ENCODE data around the gene GPC5.

GPC5 gene

DNA sequence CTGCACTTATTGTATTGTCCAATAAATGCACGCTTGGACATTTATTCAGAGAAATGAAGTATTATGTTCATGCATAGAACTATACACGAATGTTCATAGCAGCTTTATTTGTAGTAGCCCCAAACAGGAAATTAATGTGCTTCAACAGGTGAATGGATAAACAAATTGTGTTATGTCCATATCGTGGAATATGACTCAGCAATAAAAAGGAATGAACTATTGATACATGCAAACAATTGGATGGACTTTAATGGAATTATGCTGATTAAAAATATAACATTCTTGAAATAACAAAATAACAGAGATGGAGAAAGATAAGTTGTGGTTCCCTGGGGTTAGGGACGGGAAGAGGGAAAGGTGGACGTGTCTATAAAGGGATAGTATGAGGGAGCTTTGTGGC is 65.9 kb downstream of the GPC5 start:
- DNase-seq = no peak

DNA sequence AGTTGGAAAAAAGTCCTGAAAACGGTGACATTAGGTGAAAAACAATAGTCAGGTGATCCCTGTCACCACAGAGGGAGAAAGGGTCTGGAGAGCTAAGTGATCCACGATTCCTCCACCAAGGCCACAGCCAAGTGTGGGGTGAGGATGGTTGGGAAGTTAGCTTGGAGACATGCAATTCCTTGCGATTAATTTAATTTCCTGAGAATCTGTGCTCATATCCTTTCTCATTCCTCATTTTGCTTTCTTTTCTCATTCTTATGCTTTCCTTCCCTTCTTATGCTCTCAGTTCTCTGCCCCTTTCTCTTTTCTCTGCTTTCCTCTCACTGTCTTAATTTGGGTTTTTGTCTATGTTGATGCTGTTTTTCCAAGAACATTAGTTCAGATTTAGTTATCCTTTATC is 68.8 kb downstream of the GPC5 start:
- no peak for DNase-seq

DNA sequence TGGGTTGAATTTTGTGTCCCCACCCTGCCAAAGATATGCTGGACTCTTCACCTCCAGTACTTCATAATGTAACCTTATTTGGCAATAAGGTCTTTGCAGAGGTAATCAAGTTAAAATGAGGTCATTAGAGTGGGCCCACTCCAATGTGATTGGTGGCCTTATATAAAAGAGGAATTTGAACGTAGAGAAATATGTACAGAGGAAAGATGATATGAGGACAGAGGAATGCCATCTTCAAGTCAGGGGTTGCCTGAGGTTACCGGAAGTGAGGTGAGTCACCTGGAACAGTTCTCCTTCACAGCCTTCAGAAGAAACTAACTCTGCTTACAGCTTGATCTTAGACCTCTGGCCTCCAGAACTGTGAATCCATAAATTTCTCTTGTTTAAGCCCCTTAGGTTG is 69.9 kb downstream of the GPC5 start:
- DNase-seq = no peak

DNA sequence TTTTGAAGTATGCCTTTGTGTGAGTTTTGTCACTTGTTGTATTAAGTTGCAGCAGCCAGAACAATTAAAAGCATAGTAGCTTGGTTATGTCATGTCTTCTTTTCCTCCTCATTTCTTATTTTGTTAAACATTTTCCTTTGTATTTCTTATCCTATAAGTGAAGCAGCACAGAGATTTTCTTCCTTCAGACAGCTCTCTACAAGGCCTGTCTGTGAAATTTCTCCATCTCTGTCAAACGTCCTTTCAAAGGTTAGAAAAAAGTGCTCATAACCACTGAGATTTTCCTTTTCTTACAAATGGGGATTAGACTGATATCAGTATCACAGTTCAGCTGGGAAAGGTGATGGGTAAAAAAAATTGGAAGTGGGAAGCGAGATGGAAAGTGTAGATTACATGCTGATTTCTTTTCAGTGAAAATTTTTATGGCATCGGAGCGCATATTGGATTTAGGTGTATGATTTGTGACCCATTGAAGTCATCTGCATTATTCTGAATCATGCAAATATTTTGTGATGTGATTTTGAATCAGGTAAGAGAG is 71.7 kb downstream of the GPC5 start:
- no peak for DNase-seq

DNA sequence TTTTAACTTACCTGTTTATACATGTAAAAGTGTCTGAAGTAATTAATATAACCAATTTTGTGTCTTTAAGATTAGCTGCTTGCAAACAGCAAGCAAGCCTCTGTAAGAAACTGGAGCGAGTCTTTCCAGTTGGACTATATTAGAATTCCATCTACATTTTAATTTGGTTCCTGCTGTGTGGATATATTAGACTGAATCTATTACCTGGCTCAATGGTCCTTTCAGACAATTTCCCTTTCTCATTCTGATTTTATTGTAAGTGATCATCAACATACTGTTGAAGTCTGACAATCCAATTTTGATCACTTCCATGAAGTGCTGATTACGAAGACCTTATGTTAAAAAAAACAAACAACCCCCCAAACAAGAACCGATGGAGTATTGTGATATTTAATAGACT is 72.3 kb downstream of the GPC5 start:
- DNase-seq = no peak

DNA sequence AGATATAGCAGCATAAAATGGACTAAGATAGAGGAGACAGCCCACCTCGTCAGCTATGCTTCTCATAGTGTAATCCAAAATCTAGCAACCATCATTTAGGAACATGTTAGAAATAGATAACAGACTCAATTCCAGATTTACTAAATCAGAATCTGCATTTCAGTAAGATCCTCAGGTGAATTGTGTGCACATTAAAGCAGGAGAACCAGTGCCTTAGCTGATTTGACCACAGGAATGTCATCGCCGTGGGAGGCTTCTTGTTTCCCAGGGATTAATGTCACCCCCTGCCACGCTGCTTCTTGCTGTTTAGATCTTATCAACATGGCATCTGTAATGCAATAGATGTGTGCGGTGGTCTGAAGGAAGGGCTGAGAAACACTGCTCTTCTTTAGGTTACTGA is 84.0 kb downstream of the GPC5 start:
- no peak for DNase-seq

DNA sequence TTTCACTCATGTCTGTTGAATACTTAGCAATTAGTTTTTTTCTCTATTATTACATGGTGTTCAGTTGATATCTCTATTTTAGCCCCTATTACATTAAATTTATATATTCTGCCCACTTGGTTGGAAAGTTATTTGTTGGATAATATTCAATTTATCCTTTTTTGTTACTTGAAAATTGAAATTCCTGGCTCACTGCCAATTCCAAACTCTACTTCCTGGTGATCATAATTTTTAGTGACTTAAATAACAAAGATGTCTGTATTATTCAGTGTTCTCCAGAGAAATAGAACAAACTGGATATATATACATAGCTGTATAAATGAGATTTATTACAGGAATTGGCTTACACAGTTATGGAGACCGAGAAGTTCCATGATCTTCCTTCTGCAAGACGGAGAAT is 93.6 kb downstream of the GPC5 start:
- DNase-seq = no peak

DNA sequence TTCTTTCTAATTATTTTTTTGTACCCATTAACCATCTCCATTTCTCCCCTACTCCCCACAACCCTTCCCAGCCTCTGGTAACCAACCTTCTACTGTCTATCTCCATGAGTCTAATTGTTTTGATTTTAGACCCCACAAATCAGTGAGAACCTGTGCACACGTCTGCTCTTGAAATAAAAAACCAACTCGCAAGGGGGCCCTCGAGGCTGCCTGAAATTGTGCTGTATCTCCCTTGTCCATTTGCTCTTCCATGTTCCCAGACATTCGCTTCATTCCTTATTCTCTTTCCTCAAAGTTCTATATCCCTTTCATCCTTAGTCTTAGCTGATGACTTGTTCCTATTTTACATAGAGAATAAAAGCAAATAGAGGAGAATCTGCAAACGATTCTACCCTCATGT is 95.0 kb downstream of the GPC5 start:
- DNase-seq = no peak

DNA sequence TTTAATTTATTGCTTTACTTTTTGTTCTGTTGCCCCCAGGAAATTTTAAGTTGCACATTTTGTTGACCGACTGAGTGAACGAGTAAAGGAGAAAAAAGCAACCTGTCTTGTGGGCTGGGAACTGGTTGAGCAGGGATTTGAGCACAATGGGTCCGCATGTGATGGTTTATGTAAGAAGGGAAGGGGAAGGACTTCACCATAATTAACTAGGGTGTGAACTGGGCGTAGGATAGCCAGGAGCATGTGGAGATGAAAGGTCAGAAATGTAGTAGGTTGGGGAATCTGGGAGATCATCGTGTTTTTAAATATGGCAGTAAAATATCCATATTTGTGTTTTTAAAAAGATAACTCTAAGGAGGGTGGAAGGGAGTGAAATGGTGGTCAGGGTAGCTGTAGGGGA is 99.9 kb downstream of the GPC5 start:
- no peak for DNase-seq

DNA sequence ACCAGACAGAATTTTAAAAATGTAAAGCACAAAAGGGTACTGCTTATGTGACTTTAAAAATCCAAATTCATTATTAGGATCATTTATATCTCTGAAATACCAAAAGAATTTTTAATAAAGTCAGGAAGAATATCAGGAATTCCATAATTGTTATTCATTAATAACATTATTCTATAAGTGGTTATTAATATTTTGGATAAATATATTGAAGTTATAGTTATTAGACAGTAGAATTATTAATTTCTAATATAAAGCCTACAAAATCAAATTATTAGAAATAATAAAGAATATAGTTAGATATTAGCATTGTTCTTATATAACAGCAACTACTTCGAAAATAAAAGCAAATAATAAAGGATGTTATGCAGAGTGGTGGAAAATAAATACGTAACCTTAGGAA is 105.8 kb downstream of the GPC5 start:
- no peak for DNase-seq

DNA sequence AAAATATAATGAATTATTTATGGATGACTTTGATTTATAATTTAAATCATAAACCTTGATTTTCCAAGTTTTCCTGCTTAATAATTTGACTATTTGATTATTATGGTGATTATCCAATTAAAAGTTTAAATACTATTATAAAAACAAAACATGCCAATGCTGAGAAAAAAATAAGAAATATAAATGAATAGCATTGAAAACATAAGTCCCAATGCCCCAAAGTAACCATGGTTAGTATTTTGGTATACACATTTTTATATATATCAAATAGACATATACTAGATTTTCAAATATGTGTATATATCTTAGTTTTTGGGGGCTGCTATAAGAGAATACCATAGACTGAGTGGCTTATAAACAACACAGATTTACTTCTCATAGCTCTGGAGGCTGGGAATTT is 108.3 kb downstream of the GPC5 start:
- no peak for DNase-seq

DNA sequence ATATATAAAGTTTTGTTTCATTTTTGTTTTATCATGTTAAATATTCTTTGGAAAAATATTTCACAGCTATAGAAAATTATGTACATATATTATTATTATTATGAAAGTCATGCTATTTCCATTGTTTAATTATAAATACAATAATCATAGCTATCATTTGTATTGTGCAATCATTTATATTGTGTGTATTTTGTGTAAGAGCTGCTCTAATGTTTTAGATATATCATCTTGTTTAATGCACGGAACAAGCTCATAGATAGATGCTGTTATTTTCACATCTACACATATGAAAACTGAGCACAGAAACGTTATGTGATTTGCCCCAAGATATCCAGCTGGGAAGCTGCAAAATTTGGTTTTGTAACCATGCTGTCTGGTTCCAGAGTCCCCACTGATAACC is 111.6 kb downstream of the GPC5 start:
- DNase-seq = no peak

DNA sequence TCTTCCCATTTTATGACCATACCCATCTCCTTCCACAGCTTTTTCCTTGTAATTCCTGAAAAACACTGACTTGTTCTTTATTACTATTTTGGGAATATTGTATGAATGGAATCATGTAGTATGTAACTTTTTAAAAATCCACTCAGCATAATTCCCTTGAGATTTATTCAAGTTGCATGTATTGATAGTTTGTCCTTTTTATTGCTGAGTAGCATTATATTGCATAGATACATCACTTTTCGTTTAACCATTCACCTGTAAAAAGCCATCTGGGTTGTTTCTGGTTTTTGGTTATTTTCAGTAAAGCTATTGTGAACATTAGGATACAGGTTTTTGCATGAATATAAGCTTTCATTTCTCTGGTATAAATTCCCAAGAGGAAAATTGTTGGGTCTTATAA is 115.4 kb downstream of the GPC5 start:
- no peak for DNase-seq

DNA sequence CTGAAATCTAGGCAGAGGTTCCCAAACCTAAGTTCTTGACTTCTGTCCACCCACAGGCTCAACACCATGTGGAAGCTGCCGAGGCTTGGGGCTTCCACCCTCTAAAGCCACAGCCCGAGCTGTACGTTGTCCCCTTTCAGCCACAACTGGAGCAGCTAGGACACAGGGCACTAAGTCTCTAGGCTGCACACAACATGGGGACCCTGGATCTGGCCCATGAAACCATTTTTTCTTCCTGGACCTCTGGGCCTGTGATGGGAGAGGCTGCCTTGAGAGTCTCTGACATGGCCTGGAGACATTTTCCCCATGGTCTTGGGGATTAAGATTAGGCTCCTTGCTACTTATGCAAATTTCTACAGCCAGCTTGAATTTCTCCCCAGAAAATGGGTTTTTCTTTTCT is 118.4 kb downstream of the GPC5 start:
- no peak for DNase-seq

DNA sequence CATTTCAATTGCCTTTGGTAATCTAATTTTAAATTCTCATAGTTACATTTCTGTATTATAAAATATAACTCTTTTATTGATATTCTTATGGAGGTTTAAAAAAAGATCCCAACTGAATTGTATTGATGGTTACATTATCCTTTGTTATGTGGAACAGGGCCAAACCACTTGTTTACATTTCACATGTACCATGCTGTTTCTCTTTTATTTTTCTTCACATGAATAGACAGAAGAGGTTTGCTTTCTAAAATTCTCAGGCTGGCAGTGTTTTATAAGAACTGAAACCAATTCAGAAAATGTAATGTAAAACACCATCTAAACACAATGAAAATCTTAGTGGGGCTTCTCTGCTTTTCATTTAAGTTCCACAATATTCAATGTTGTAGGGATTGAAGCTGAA is 122.5 kb downstream of the GPC5 start:
- no peak for DNase-seq

DNA sequence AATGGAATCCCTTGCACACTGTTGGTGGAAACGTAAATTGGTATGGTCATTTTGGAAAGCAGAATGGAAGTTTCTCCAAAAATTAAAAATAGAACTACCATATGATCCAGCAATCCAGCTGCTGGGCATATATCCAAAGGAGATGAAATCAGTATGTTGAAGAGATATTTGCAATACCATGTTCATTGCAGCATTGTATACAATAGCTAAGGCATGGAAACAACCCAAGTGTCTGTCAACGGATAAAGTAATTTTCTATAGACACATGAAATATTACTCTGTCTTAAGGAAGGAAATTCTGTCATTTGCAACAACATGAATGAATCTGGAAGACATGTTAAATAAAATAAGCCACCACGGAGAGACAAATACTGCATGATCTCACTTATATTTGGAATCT is 124.7 kb downstream of the GPC5 start:
- no peak for DNase-seq

DNA sequence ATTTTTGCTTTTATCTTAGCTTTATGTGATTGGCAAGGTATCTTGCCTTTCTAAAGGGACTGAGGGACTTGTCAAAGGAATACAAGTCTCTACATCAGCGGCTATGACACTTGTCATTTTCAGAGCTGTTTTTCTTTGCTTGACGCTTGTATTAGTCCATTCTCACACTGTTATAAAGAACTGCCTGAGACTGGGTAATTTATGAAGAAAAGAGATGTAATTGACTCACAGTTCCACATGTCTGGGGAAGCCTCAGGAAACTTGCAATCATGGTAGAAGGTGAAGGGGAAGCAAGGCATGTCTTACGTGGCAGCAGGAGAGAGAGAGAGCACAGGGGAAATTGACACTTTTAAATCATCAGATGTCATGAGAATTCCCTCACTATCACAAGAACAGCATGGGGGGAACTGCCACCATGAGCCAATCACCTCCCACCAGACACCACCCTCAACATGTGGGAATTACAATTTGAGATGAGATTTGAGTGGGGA is 128.2 kb downstream of the GPC5 start:
- DNase-seq = no peak

DNA sequence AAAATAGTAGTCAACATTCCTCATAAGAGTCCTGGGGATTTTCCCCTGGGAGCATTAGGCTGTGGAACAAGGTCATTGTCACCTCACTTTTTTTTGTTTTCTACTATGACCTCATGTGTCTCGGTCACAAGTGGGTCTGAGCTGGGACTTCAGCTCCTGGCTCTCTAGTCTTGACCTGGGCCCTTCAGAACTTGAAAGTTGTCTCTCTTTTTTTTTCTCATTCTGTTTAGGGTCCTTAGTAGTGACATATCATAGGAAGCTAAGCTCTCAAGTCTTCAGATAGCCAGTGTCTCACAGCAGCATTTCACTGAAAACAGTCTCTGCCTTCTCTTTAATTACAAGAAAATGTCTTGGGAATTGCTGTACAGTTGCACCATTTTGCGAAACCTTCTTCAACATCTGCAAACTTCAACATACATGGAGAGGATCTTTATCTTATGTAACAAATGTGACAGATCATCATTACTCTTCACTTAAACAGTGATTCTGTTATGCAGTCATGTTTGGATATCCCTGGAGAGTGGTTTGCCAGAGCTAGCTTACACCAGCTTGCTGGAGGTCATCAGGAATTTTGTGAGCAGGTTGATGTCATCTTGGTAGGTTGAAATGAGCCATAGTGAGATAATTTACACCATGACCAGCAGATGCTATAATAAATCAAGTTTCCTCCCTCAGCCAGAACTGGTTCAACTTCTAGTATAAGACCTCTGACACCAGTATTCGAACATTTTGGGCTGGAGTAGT is 131.5 kb downstream of the GPC5 start:
- no peak for DNase-seq

DNA sequence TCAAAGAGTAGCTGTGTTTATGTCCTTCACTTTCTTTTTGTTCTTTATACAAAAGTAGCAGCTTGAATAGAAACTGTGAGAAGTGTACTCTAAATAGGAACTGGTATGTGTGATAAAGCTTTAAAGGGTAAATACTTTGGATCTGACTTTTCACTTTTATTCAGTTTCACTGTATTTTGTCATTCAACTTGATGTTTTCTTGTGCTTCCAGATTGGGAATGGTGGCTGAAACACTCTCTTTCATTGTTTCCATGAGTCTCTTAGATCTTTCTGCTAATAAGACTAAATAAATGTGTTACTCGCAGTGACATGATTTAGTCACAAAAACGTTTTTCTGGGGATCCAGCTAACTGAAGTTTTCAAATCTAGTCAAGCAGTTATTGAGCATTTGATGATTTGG is 133.2 kb downstream of the GPC5 start:
- no peak for DNase-seq

DNA sequence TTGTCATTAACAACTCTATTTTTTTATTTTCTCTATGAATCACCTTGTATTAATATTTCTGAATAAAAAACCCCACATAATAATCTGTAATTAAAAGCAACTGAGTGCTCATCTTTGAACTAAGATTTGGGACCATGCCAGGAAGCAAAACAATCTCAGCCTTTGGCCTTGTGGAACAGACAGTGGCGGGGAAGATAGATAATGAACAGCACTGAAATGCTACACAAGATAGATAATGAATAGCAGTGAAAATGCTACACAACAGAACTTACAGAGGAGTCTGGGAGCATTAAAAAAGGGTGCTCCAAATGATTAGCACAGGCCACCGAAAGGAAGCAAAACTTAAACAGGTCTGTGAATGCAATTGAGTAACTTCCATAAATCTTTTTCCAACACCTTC is 134.9 kb downstream of the GPC5 start:
- DNase-seq = no peak

DNA sequence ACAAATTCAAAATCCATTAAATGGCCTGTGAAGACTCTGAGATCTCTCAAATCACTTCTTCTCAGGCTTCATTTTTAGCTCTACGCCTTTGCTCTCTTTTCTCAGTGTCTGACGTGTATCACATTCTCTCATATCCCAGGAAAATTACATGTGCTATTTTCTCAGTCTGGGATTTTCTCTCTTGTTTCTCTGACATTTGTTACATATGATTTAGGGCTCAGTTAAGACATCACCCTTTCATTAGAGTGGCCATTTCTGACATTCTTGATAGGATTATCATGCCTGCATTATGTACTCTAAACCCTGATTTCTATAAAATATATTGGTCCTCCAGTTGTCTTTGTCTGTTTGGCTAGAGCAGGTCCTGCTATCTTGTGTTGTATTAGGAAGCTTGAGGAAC is 136.6 kb downstream of the GPC5 start:
- DNase-seq = no peak

DNA sequence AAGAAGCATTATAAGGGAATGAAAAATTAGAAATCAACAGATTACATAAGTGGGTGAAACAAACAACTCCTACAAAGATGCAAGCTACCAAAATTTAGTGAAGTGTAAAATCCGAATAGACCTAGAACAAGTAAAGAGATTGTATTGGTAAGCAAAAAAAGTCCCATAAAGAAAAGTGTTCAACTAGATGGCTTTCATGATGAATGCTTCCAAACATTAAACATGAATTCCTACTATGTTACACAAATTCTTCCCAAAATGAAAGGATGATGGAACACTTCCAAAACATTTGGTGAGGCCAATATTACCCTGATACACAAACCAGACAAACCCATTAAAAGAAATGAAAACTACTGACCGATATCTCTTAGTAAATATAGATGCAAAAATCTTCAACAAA is 139.0 kb downstream of the GPC5 start:
- DNase-seq = no peak

DNA sequence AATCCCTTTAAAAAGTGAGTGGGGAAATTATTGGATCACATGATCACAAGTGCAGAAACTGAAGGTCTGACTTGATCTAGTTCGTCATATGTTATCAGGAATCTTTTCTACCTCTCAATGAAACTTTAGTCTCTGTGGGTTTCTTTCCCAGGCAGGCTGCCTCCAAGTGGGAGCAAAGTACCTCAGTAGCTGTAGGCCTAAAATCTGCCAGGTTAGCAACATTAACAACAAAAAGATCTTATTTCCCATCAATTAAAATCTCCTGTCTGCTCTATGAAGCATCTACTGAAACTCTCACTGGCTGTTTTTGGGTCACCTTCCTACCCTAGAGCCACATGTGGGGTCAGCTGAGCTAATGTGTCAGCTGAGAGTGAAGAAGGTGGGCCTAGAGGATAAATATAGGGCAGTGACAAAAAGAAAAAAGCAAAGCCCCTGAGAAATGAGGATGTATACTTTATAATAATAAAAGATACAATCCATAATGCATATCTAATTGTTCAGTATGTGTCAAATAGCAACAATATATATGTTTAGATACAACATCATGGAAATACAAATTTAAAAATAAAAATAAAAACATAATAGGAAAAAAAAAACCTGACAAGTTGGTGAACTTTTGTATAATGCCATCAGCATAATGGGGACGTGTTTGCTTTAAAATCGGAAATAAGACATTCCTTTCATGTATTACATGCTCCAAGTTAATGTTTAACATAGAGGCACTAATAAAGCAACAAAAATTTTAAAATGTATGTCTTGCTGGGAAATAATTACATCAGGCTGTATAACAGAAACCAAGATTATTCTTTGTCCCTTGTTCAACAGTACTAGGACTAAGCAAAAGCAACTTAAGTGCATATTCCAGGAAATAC is 141.1 kb downstream of the GPC5 start:
- no peak for DNase-seq

DNA sequence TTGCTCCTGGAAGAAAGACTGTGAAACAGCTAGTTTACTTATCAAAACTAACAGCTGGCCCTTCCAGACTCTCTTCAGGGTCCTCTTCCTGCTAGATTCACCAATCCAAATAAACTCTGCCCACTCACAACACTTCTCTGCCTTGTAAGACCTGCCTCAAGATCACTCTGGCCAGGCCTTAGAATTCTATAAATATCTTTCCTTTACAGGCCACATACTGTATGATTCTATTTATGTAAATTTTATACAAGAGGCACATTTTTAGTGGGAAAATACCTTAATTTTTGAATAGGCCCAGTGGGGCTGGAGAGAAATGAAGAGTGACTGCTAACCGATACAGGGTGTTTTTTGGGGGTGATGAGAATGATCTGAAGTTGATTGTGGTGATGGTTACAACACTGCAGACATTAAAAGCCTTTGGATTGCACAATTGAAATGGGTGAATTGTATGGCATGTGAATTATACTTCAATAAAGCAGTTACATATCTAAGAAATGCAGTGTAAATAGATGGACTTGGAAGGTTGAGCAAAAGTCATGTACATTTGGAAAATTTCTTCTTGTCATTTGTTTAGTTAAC is 141.8 kb downstream of the GPC5 start:
- no peak for DNase-seq
